ENCODE data around the gene CRK.

CRK gene

DNA sequence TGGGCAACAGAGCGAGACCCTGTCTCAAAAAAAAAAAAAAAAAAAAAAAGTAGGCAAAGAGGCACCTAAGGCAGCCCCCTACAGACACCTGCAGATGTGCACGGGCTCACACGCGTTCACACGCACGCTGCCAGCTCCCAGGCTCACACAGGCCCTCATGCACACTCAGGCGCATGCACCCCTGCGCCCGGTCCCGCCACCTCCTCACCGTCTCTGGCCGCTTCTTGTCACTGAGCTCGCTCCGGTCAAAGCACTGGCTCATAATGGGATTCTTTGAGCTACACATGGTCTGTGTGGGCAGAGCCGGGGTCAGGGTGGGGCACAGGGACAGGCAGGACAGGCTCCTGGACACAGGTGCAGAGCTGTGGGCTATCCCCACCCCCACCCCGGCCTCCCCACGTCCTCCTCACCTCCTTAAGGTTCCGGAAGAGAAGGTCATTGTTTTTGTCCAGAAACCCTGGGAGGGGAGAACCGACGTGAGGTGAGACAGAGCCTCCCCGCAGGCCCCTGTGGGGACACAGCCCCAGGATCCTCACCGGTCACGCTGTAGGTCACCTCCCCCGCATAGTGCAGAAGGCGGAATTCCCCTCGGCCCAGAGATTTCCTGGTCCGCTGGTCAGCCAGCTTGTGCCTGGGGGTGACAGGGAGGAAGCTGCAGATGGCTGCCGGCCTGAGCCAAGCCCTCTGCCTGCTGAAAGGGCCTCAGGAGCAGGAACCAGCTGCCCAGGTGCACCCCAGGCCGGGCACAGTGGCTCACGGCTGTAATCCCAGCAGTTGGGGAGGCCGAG is 18.6 kb upstream of the CRK start:
- TF ChIP-seq, protein P1, sequence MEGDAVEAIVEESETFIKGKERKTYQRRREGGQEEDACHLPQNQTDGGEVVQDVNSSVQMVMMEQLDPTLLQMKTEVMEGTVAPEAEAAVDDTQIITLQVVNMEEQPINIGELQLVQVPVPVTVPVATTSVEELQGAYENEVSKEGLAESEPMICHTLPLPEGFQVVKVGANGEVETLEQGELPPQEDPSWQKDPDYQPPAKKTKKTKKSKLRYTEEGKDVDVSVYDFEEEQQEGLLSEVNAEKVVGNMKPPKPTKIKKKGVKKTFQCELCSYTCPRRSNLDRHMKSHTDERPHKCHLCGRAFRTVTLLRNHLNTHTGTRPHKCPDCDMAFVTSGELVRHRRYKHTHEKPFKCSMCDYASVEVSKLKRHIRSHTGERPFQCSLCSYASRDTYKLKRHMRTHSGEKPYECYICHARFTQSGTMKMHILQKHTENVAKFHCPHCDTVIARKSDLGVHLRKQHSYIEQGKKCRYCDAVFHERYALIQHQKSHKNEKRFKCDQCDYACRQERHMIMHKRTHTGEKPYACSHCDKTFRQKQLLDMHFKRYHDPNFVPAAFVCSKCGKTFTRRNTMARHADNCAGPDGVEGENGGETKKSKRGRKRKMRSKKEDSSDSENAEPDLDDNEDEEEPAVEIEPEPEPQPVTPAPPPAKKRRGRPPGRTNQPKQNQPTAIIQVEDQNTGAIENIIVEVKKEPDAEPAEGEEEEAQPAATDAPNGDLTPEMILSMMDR (IDR thresholded peaks at IDR 0.05): no peak

DNA sequence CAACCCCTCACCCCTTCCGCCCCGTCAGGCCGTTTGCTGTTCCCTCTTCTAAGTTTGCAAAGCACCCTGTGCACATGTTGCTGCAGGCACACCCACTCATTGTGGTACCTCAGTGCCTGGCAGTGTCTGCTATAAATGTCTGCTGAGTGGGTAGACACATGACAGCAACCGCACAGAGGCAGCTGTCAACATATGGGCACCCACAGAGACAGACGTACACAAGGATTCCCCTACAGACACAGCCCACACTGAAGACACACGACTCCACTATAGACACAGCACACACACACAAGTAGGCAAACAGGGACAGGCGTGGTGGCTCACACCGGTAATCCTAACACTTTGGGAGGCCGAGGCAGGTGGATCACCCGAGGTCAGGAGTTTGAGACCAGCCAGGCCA is 17.8 kb upstream of the CRK start:
- TF ChIP-seq, protein P1 (IDR thresholded peaks at IDR 0.05): no peak

DNA sequence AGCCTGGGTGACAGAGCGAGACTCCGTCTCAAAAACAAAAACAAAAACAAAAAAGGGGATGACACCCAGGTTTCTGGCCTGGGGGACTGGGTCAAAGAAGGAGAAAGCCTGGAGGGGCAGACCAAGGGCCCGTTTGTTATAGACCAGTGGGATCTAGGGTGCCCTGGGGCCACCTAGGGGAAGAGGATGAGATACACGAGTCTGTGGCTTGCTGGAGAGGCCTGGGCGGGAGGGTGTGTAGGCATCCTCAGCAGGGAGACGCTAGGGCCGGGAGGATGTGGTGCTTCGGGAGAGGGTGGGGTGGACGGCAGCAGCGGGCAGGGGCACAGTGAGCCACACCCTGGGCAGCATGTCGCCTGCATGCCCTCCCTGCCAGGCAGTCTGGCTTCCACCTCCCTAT is 17.1 kb upstream of the CRK start:
- TF ChIP-seq, protein P1 (IDR thresholded peaks at IDR 0.05): no peak

DNA sequence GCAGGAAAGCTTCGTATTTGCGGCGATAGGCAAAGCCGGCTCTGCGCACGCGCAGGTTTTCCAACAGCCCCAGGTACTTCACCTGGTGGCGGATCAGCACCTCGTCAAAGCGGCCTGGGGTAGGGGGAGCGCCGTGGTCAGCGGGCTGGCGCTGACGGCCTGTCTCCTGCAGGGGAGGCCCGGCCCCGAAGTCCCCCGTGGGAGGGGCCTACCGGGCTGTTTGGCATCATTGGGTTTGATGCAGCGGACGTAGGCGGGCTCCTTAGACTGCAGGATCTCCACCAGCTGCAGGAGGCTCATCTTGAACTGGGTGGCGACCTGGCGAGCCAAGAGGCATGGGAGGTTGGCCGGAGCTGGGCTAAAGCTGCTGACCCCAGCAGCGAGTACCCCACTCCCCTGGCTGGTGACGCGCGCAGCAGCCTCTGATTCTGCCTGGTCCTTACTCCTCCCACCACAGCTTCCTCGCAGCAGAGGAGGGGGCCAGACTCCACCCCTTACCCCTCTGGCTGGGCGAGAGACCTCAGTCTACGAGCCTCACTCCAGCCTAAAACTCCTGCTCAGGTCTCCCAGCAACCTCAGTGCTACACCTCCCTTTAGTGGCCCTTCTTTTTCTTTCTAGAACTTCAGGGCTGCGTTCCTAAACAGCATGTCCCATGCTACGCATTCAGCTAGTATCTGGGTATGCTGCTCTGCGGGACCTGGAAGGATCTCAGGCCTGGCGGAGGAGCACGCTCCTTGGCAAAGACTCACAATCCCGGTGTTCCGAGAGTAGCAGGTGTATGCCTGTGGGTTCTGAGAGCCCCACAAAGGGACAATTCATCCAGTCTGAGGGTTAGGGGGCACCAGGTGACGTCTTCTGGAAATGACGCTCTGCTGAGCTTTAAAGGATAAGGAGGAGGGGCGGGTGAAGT is 16.1 kb upstream of the CRK start:
- TF ChIP-seq, protein P1 (IDR thresholded peaks at IDR 0.05): no peak

DNA sequence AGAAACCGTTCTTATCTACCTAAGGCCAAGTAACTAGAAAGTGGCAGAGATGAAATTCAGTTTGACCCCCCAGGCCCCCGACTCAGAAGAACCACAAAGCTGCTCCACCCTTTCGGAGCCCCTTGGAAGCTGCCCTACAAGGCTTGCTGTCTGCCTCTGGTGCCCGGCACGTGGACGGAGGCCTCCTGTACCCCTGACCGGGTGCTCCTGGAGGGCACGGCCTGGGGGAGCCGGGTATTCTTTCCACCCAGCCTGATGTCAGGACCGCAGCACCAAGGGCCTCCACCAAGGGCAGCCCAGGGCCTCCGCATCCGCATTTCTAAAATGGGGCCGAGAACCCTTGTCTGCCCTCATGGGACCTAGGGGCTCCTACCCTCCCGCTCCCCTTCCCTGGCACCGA is 15.5 kb upstream of the CRK start:
- TF ChIP-seq, protein P1 (IDR thresholded peaks at IDR 0.05): no peak

DNA sequence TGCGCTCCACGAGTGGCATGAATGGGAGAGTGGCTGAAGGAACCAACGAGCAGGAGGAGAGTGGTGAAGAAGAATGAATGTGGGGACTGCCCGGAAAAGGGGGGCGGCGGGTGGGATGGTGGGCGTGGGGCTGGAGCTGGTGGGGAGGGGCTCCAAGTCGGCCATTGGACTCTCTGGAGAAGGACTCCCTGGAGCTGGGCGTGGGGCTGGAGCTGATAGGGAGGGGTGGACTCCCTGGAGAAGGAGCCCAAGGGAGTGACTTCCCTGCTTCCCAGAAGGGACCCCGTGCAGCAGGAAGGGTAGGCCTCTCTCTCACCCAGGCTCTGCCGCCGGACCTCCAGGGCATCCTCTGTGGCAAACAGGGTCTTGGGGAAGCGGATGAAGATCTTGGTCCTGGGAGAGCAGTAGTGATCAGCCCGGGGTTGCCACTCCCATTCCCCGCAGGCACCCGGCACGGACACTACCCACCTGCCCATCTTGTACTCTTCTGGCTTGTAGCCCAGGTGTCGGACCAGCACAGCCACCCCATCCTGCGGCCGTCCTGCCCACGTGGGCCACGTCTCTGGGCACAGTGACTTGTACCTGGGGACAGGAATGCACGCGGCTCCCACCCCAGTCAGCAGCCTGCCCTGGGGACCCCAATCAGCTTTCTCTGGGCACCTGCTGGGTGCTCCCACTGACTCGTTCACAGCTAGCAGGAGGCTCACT is 14.9 kb upstream of the CRK start:
- TF ChIP-seq, protein P1 (IDR thresholded peaks at IDR 0.05): no peak

DNA sequence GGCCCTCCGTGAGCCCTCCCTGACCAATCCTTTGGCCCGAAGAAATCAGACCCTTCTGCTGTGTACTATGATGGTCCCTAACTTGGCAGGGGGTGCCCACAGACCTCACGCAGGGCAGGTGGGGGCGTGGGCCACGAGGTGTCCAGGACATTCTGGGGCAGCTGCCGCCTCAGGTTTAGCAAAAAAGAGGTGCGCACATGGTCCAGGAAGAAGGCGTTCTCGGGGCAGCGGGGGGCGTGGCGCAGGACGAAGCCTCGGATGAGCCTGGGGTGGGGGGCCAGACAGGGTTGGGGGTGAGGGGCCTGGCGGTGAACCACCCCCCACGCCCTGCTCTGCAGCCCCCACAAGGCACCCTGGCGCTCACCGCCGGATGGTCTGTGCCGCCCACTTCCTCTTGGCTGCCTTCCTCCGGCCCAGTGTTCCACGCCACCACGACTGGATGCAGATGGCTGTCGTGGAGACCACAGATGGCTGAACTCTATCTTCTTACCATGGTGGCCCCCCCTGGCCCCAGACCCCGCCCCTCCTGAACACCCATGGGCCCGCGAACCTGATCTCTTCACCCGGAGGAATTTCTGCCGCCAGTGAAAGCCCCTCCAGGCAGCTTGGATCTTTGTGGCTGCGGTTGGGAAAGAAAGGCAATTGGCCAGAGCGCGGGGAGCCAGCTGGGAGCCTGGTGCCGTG is 14.2 kb upstream of the CRK start:
- TF ChIP-seq, protein P1 (IDR thresholded peaks at IDR 0.05): no peak

Measured in LNCAP (cell line).